GM12892 (cell line): ENCODE data around the gene STEAP3.

ENCODE experiments used
- DNase-seq: peaks from one replicate; pipeline ENCODE4 v3.0.0; 2011; ENCODE audit not compliant: insufficient read length
- FAIRE-seq: peaks from 2 replicates; lab custom pipeline; 2011; peaks lifted over from hg19 to GRCh38; lab: Jason Lieb, UNC
- POLR2A ChIP-seq: IDR thresholded peaks from 2 replicates; pipeline ENCODE4 v1.6.1; 2011; ENCODE audit warnings: low read depth, low read length, control low read depth
- POLR2AphosphoS5 ChIP-seq: IDR thresholded peaks from 2 replicates; pipeline ENCODE4 v1.6.1; 2011; ENCODE audit warnings: low read depth, low read length, control low read depth
- TAF1 ChIP-seq: IDR thresholded peaks from 2 replicates; pipeline ENCODE4 v1.6.1; 2011; ENCODE audit warnings: low read depth, mild to moderate bottlenecking, control low read depth, low read length, borderline replicate concordance

Gene STEAP3

GRCh38 chr2:119181791-119182445, 41.7 kb upstream of the STEAP3 start:
- DNase-seq (no peak), FAIRE-seq (no peak)
- TF ChIP-seq POLR2A: no peak
- no peak for TF ChIP-seq POLR2AphosphoS5
- no peak for TF ChIP-seq TAF1

DNA sequence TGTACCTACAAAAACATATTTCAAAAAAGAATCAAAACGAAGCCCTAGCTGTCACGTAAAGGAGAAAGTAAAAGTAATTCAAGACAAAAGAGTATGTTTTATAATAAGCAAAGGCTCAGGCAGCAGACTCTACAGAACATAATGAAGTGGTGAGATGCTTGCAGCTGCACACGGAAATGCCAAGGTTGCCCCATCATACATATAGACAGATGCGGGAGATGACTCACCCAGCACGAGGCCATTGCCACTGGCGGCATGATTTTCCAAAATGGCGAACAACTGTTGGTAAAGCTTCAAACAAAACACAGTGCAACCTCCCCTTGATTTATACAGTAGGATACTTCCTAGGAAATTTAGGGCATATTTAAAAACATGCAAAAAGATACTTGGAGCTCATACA, 39.1 kb upstream of the STEAP3 start:
- no peak for TF ChIP-seq TAF1
- no peak for TF ChIP-seq POLR2AphosphoS5
- no peak for TF ChIP-seq POLR2A
- no peak for DNase-seq
- no peak for FAIRE-seq

DNA sequence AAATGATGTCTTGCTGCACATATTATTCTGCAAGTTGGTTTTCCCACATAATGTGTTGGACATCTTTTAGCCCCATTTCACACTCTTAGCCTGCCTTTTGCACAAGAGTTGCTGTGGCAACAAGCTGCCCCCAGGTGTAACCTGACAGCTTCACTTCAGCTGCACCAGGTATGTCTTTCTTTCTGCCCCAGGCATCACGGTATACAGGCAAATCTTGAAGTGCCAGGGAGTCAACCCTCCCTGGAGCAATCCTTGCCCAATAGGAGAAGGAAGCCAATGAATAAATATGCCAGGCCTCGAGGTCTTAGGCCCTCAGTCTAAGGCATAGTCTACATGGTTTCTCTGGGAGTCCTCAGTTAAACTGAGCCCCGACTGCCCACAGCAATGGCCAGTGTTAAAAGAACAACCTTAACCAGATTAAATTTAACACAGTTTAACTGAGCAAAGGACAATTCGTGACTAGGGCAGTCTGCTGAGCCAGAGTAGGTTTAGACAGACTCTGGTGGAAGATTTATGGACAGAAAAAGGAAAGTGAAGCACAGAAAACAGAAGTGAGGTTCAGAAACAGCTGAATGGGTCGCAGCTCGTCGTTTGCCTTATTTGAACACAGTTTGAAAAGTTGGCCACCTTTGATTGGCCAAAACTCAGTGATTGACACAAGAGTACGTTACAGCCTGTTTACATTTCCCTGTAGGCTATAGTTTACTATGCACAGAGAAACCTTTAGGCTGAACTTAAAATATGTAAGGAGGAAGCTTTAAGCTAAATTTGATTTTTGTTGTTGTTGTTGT, 33.1 kb upstream of the STEAP3 start:
- DNase-seq (no peak), FAIRE-seq (no peak)
- TF ChIP-seq TAF1 (no peak), POLR2AphosphoS5 (no peak), POLR2A (no peak)

GRCh38 chr2:119192893-119193292, 30.7 kb upstream of the STEAP3 start:
- DNase-seq (no peak), FAIRE-seq (no peak)

DNA sequence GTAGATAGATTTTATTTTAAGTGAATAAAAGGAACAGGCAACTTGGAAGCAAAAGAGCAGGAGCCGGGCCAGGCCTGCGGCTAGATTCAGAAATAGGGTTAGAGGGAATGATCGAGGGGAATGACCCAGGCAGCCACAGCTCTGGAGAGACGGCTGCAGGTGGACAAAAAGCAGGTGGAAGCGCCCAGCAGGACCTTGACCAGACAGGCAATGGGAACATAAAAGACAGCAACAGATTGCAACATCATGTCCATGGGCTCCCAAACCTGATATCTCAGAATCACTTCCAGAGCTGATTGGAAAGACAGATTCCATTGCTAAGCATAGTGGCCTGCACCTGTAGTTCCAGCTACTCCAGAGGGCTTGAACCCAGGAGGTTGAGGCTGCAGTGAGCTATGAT, 28.6 kb upstream of the STEAP3 start:
- TF ChIP-seq POLR2A (no peak), TAF1 (no peak), POLR2AphosphoS5 (no peak)
- DNase-seq: no peak
- no peak for FAIRE-seq

More at GRCh38 chr2:119192893-119193292, 30.7 kb upstream of the STEAP3 start:
- TF ChIP-seq TAF1 (no peak), POLR2A (no peak), POLR2AphosphoS5 (no peak)

DNA sequence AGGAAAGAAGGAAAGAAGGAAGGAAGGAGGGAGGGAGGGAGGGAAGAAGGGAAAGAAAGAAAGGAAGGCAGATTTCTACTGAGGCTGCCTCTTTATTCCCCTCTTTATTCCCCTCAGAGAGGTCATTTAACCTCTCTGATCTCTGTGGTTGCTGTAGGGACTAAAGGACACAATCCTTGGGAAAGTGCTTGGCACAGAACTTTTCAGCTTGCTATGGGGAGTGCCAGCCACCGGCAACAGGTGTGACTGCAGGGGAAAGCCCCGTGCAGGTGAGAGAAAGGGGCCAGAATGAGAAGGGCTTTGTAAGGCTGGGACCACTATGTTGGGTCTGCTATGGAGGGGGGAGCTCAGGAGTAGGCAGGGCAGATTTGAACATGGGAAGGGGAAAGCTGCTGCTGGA, 27.7 kb upstream of the STEAP3 start:
- FAIRE-seq (no peak), DNase-seq (no peak)
- no peak for TF ChIP-seq POLR2AphosphoS5
- no peak for TF ChIP-seq TAF1
- no peak for TF ChIP-seq POLR2A

DNA sequence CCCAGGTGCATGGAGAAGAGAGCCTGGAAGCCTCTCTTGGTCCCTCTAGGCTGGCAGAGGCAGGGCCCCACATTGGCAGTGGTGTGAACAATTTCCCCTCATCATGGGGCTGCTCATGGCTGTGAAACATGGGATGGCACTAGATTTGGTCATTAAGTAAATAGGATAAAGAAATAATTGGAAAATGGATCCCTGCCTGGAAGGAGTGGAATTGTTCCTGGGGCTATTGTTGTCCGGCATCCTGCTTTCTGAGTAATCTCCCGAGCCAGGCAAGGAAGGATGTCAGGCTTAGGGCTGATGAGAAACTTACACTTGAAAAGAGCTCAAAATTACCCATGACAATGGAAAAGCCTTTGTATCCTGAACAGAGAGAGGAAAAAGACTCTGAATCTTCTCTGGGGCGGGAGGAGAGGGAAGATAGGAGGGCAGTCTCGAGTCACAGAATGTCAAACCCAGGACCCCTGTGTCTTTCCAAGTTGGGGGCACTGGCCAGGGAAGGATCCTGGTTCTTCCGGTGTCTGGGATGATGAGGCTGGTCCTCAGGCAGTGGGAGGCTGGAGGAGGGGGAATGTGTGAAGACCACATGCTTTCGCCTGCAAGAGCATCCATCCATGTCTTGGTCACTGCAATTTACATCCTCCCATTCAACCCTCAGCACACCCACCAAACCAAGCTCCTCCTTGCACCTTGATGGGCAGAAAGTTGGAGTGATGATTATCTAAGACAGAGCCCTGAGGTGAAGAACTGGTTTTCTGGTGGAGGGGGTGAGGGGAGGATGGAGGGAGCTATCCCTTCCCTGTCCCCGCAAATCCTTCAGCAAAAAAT, 27.1 kb upstream of the STEAP3 start:
- DNase-seq (no peak), FAIRE-seq (no peak)
- TF ChIP-seq POLR2A (no peak), POLR2AphosphoS5 (no peak), TAF1 (no peak)

GRCh38 chr2:119197126-119197405, 26.6 kb upstream of the STEAP3 start:
- DNase-seq: no peak

DNA sequence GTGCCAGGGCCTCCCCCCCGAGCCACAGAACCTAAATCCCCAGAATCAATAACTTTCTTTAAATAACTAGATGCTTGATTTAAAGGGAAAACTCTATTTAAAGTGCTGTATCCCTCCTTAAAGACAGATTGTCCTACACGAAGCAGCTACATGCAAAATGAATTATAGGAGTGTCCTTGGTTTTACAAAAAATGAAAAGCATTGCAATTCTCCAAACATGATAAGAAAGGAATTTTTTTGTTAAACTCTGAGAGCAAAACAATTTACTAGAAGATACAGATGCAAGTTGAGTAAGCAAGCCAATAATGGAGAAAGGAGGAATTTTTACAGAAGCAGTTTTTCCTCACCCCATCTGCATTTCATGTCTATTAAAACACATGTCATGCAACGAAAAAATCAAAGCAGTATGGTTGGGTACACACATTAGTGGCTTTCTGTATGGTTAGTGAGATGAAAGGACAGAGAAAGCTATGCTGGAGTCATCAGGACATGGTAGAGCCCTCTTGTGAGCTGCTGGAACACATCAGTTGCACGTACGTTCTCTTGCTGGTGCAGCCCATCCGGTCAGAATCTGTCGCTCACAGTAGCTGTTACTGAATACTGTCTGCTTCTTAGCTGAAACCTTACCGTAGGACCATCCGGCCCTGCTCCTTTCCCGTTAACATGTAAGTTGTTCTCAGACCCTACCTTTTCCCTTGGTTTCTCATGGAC, 25.9 kb upstream of the STEAP3 start:
- FAIRE-seq: no peak

More at GRCh38 chr2:119197126-119197405, 26.6 kb upstream of the STEAP3 start:
- FAIRE-seq: no peak
- TF ChIP-seq POLR2AphosphoS5 (no peak), TAF1 (no peak), POLR2A (no peak)

GRCh38 chr2:119198240-119198840, 25.3 kb upstream of the STEAP3 start:
- DNase-seq: no peak
- TF ChIP-seq TAF1 (no peak), POLR2A (no peak), POLR2AphosphoS5 (no peak)
- no peak for FAIRE-seq

More for the DNA sequence above, 25.9 kb upstream of the STEAP3 start:
- DNase-seq: no peak
- TF ChIP-seq TAF1: no peak
- TF ChIP-seq POLR2A: no peak
- no peak for TF ChIP-seq POLR2AphosphoS5

GRCh38 chr2:119201815-119202214, 21.8 kb upstream of the STEAP3 start:
- TF ChIP-seq POLR2A (no peak), POLR2AphosphoS5 (no peak), TAF1 (no peak)
- DNase-seq (no peak), FAIRE-seq (no peak)
